ENCODE measurements around the gene GPRIN2. TPM values are rescaled to one million over a fixed set of nuclear protein-coding genes. Genes with fewer than 3 reads are reported as not detected.
"Not testable (repeated sequence)": the region's sequence is repeated elsewhere in the genome, so short reads cannot be mapped to it uniquely, and the experiment has no call there.

Gene GPRIN2
- total and polyA plus RNA-seq, 2 donors from 2014 or later: 8.5 to 12.6 TPM

DNA sequence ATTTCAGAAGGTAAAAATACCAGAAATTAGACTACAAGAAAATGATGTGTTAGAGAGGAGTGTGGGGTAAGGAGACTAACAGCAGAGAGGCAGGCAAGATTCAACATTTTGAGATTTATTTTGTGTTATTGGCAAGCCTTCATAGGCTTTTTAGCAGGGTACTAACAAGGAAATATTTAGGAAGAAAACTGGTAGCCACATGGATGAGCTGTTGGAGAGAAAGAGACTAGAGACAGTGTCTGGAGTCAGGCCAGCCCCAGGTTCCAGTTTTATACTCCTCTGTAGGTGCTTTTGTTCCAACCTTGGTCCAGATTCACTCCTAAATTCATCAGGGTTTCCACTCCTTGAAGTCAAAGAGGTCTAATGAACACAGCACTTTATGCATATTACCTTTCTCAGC is 41.1 kb downstream of the GPRIN2 start:
- H3K27me3 ChIP-seq (ENCODE audit: control insufficient read depth, insufficient read depth, low read length): no peaks in the 10 kb centered on the region
- H3K9ac ChIP-seq (ENCODE audit: low read length in 3 of 3): no peak overlapping the region
- H3K4me1 ChIP-seq (ENCODE audit: control insufficient read depth in 2 of 3, insufficient read depth in 2 of 3, low read depth in 1 of 3, low read length in 3 of 3): no peaks in the 10 kb centered on the region
- H3K9me3 ChIP-seq (ENCODE audit: control insufficient read depth in 2 of 3, insufficient read depth in 1 of 3, low read length in 3 of 3): no peaks in the 10 kb centered on the region
- intact Hi-C loops (cut with DNase I): no loop called here
- H3K36me3 ChIP-seq (ENCODE audit: control insufficient read depth in 2 of 3, insufficient read depth in 3 of 3, low read length in 3 of 3): no peaks in the 10 kb centered on the region
- no peak overlapping the region for H3K4me3 ChIP-seq (ENCODE audit: low read length in 3 of 3)
- TF ChIP-seq, protein P1, sequence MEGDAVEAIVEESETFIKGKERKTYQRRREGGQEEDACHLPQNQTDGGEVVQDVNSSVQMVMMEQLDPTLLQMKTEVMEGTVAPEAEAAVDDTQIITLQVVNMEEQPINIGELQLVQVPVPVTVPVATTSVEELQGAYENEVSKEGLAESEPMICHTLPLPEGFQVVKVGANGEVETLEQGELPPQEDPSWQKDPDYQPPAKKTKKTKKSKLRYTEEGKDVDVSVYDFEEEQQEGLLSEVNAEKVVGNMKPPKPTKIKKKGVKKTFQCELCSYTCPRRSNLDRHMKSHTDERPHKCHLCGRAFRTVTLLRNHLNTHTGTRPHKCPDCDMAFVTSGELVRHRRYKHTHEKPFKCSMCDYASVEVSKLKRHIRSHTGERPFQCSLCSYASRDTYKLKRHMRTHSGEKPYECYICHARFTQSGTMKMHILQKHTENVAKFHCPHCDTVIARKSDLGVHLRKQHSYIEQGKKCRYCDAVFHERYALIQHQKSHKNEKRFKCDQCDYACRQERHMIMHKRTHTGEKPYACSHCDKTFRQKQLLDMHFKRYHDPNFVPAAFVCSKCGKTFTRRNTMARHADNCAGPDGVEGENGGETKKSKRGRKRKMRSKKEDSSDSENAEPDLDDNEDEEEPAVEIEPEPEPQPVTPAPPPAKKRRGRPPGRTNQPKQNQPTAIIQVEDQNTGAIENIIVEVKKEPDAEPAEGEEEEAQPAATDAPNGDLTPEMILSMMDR (IDR thresholded peaks at IDR 0.05; ENCODE audit: borderline replicate concordance, extremely low read depth, insufficient read depth): no peak
- no peak overlapping the region for H3K27ac ChIP-seq (ENCODE audit: low read depth in 2 of 2, low read length in 2 of 2)
- no peak for FAIRE-seq
- DNase-seq: no peak

DNA sequence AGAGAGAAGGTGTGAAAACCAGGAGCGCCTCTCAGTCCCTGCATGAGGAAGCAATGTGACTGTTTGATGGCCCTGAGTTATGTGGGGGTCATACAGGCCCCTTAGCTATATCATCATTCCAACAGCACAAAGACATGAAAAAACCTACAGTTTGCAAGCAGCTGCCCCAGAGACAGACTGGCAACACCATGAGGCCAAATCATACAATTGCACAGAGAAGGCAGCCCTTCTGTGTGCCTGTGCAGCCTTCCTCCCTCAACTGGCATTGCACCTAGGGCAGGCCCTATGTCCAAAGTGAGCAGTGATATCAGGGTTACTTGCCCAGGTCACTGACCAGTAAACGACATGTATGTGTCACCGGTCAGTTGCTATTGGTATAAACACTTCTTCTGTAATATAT is 41.6 kb downstream of the GPRIN2 start:
- Histone ChIP-seq H3K9ac (ENCODE audit: low read length in 3 of 3) (no peak overlapping the region), H3K27ac (ENCODE audit: low read depth in 2 of 2, low read length in 2 of 2) (no peak overlapping the region), H3K36me3 (ENCODE audit: control insufficient read depth in 2 of 3, insufficient read depth in 3 of 3, low read length in 3 of 3) (no peaks in the 10 kb centered on the region), H3K9me3 (ENCODE audit: control insufficient read depth in 2 of 3, insufficient read depth in 1 of 3, low read length in 3 of 3) (no peaks in the 10 kb centered on the region), H3K4me1 (ENCODE audit: control insufficient read depth in 2 of 3, insufficient read depth in 2 of 3, low read depth in 1 of 3, low read length in 3 of 3) (no peaks in the 10 kb centered on the region), H3K4me3 (ENCODE audit: low read length in 3 of 3) (no peak overlapping the region), H3K27me3 (ENCODE audit: control insufficient read depth, insufficient read depth, low read length) (no peaks in the 10 kb centered on the region)
- FAIRE-seq (no peak), DNase-seq (no peak)
- TF ChIP-seq, protein P1 (IDR thresholded peaks at IDR 0.05; ENCODE audit: borderline replicate concordance, extremely low read depth, insufficient read depth): no peak
- intact Hi-C loops (cut with DNase I): no loop called here

DNA sequence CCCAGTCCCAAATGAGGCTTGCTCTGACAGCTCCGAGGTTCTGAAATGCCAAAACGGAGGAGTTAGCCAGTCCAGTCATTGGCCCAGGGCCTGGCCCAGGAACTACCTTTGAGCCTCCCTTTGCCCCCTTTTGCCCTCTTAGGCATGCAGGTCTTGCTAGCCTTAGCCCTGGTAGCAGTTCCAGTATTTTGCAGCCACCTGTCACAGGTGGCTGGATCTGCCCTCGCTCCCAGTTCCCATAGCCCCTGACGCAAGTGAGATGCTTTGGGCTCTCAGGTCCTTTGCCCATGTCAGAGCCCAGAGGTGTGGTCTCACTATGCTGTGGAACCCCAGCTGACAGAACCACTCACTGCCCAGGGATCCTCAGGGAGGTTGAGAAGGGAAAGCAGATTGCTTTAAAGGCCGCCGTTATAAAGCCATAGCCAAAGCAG is 42.0 kb downstream of the GPRIN2 start:
- no peak overlapping the region for H3K9ac ChIP-seq (ENCODE audit: low read length in 3 of 3)
- no peaks in the 10 kb centered on the region for H3K27me3 ChIP-seq (ENCODE audit: control insufficient read depth, insufficient read depth, low read length)
- no peak for FAIRE-seq
- intact Hi-C loops (cut with DNase I): no loop called here
- no peak overlapping the region for H3K4me3 ChIP-seq (ENCODE audit: low read length in 3 of 3)
- no peaks in the 10 kb centered on the region for H3K9me3 ChIP-seq (ENCODE audit: control insufficient read depth in 2 of 3, insufficient read depth in 1 of 3, low read length in 3 of 3)
- TF ChIP-seq, protein P1 (IDR thresholded peaks at IDR 0.05; ENCODE audit: borderline replicate concordance, extremely low read depth, insufficient read depth): no peak
- no peaks in the 10 kb centered on the region for H3K4me1 ChIP-seq (ENCODE audit: control insufficient read depth in 2 of 3, insufficient read depth in 2 of 3, low read depth in 1 of 3, low read length in 3 of 3)
- H3K27ac ChIP-seq (ENCODE audit: low read depth in 2 of 2, low read length in 2 of 2): no peak overlapping the region
- DNase-seq: no peak
- H3K36me3 ChIP-seq (ENCODE audit: control insufficient read depth in 2 of 3, insufficient read depth in 3 of 3, low read length in 3 of 3): no peaks in the 10 kb centered on the region

DNA sequence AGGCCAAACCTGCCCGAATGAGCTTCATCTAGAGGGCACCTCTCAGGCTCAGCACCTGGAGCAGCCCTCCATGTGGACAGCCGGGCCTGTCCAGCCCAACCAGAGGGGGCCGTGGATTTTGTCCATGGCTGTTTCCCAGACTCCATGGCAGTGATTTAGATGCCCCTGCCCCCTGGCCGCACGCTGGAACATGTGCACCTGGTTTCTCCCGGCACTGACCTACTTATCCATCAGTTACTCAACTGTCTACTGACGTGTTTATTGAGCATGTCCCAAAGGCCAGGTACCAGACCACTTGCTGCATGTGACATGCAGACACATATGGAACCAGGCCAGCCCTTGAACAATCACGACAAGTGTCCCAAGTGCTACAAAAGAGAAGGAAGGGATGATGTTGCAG is 43.1 kb downstream of the GPRIN2 start:
- H3K27ac ChIP-seq (ENCODE audit: low read depth in 2 of 2, low read length in 2 of 2); intact Hi-C loops (cut with DNase I); FAIRE-seq; H3K9ac ChIP-seq (ENCODE audit: low read length in 3 of 3); H3K4me1 ChIP-seq (ENCODE audit: control insufficient read depth in 2 of 3, insufficient read depth in 2 of 3, low read depth in 1 of 3, low read length in 3 of 3); H3K4me3 ChIP-seq (ENCODE audit: low read length in 3 of 3); DNase-seq; H3K36me3 ChIP-seq (ENCODE audit: control insufficient read depth in 2 of 3, insufficient read depth in 3 of 3, low read length in 3 of 3); H3K9me3 ChIP-seq (ENCODE audit: control insufficient read depth in 2 of 3, insufficient read depth in 1 of 3, low read length in 3 of 3); H3K27me3 ChIP-seq (ENCODE audit: control insufficient read depth, insufficient read depth, low read length): not testable (repeated sequence)

DNA sequence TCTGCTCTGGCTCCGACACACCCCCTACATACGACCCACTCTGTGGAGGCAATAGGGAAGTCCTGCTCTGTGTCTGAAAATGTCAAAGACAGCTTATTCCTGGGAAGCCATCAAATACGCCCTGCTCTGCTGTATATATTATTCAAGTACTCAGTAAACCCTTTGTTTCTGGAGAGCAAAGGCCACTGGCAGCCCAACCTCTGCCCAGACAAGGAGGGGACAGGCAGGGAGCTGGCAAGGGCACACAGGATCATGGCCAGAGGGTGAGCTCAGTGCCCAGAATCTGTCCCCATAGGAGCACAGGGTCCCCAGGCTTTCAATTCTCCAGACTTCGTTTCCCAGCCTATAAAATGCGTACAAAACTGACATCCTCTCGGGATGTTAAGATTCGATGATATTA is 43.7 kb downstream of the GPRIN2 start:
- intact Hi-C loops (cut with DNase I); H3K4me1 ChIP-seq (ENCODE audit: control insufficient read depth in 2 of 3, insufficient read depth in 2 of 3, low read depth in 1 of 3, low read length in 3 of 3); H3K9me3 ChIP-seq (ENCODE audit: control insufficient read depth in 2 of 3, insufficient read depth in 1 of 3, low read length in 3 of 3); H3K4me3 ChIP-seq (ENCODE audit: low read length in 3 of 3); DNase-seq; H3K36me3 ChIP-seq (ENCODE audit: control insufficient read depth in 2 of 3, insufficient read depth in 3 of 3, low read length in 3 of 3); H3K27ac ChIP-seq (ENCODE audit: low read depth in 2 of 2, low read length in 2 of 2); H3K27me3 ChIP-seq (ENCODE audit: control insufficient read depth, insufficient read depth, low read length); H3K9ac ChIP-seq (ENCODE audit: low read length in 3 of 3); FAIRE-seq: not testable (repeated sequence)

DNA sequence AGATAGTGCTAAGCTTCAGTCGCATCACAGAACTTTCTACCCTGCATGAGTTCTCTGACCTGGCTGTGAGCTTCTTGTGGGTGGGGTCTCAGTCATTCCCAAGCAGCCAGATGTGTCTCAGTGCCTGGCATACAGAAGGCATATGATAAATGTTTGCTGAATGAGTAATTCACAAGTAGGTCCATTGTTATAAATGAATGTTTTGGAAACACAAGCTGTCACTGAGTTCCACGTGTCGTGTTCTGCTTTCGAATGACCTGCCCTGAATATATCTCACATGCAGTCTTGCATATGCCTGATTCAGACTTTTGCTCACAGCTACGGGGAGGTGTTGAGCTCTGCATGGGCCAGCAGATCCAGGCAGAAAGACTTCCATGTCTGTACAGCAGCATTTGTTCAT is 44.5 kb downstream of the GPRIN2 start:
- H3K27me3 ChIP-seq (ENCODE audit: control insufficient read depth, insufficient read depth, low read length); H3K9ac ChIP-seq (ENCODE audit: low read length in 3 of 3); DNase-seq; H3K4me3 ChIP-seq (ENCODE audit: low read length in 3 of 3); H3K27ac ChIP-seq (ENCODE audit: low read depth in 2 of 2, low read length in 2 of 2); FAIRE-seq; H3K4me1 ChIP-seq (ENCODE audit: control insufficient read depth in 2 of 3, insufficient read depth in 2 of 3, low read depth in 1 of 3, low read length in 3 of 3); H3K36me3 ChIP-seq (ENCODE audit: control insufficient read depth in 2 of 3, insufficient read depth in 3 of 3, low read length in 3 of 3); H3K9me3 ChIP-seq (ENCODE audit: control insufficient read depth in 2 of 3, insufficient read depth in 1 of 3, low read length in 3 of 3); intact Hi-C loops (cut with DNase I): not testable (repeated sequence)
